ENCODE measurements around the gene IQGAP2.
"Not testable (repeated sequence)": the region's sequence is repeated elsewhere in the genome, so short reads cannot be mapped to it uniquely, and the experiment has no call there.

The IQGAP2 gene

GRCh38 chr5:76514713-76515112, 111.6 kb downstream of the IQGAP2 start:
- no peak for DNase-seq

DNA sequence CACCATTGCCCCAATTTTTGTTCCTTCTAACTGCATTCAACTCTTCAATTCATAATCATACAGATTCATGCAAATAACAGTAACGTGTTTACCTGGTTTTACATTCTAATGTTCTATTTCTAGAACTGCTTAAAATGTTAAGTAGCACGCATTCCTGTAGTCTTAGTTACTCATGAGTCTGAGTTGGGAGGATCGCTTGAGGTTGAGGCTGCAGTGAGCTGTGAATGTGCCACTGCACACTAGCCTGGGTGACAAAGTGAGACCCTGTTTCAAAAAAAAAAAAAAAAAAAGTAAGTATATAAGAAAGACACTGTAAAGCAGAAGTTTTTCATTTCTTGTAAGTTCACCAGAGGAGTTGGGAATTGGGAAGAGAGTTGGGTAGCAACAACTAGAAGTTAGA, 114.2 kb downstream of the IQGAP2 start:
- DNase-seq: no peak

- DNase-seq: not testable (repeated sequence)
Measured at GRCh38 chr5:76518246-76518645, 115.2 kb downstream of the IQGAP2 start.

DNA sequence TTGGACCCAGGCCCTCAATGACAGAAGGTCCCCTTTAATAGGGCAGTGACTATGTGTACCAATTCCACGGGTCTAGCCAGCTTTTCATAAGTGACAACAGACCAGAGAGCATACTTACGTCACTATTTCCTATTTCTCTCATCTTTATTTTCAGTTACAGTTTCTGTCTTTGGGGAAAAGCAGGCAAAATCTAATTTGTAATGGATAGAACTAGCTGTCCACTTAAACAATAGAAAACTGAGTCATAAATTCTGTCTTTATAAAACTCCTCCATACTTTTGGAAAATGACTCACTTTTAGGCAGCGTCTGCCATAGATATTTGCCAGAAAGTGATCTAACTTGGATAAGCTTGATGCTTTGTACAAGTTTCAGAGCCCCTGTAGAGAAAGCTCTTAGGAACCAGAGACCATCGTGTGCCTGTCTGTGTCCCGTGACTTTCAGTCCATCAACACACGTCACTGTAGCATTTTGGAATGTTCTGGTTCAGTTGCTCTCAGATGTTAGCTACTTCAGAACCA, 118.2 kb downstream of the IQGAP2 start:
- no peak for DNase-seq

GRCh38 chr5:76522103-76522935, 119.2 kb downstream of the IQGAP2 start:
- DNase-seq: peak; percentile 83

GRCh38 chr5:76524101-76524835, 121.2 kb downstream of the IQGAP2 start:
- DNase-seq: no peak

DNA sequence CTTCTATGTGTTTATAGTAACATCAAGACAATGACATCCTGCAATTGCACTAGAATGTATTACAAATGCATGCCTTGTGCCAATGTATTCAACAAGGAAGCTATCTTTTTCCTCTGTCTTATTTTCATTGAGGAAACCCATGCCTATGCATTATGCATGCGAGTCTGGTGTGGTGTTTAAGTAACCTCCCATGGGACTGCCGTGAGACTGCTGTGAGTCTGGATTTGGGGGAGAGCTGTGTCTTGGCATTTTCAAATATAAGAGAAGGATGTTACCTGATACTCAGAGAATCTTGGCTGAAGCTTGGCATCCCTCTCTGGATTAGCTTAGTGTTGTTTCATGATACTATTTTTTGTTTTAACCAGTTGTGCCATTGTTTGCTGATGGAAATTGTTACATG, 121.8 kb downstream of the IQGAP2 start:
- DNase-seq: no peak

- no peak for DNase-seq
Measured at GRCh38 chr5:76525956-76526355, 122.9 kb downstream of the IQGAP2 start.

GRCh38 chr5:76526950-76527583, 124.0 kb downstream of the IQGAP2 start:
- no peak for DNase-seq

GRCh38 chr5:76527685-76528161, 124.6 kb downstream of the IQGAP2 start:
- peak; percentile 9 for DNase-seq

GRCh38 chr5:76528547-76529331, 125.7 kb downstream of the IQGAP2 start:
- DNase-seq: no peak

- no peak for DNase-seq
Measured at GRCh38 chr5:76529464-76530344, 126.6 kb downstream of the IQGAP2 start.

DNA sequence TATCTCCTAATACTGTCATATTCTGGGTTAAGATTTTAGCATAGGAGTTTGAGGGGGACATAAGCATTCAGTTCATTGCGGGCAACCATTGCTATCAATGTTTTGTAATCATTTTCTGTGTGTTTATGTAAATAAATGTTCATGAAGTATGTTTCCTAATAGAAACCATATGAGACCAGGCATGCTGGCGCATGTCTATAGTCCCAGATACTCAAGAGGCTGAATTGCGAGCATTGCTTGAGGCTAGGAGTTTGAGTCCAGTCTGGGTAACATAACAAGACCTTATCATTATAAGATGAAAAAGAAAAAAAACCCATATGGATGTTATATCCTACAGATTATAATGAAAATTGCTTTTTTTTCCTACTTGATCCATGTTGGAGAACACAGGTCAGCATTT, 129.0 kb downstream of the IQGAP2 start:
- no peak for DNase-seq

DNA sequence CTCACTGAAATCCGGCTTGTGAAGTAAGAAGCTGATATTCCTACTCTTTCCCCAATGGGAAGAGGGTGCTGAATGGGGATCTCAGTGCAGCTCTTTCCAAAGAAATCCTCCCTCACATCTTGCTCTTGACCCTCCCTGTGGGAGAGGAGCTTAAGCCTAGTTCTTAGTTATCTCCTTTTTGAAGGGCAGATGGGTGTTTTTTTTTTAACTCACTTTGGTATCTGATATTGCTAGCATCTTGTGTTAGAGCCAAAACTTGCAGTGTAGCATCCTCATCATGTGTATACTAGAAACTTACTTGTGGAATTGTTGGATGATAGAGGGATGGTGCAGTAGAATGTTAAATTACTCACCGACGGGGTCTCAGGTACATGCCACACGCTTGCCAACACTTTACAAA, 129.9 kb downstream of the IQGAP2 start:
- DNase-seq: no peak

- DNase-seq: no peak
Measured at GRCh38 chr5:76535577-76535976, 132.5 kb downstream of the IQGAP2 start.

- no peak for DNase-seq
Measured at GRCh38 chr5:76537073-76537543, 134.0 kb downstream of the IQGAP2 start.

DNA sequence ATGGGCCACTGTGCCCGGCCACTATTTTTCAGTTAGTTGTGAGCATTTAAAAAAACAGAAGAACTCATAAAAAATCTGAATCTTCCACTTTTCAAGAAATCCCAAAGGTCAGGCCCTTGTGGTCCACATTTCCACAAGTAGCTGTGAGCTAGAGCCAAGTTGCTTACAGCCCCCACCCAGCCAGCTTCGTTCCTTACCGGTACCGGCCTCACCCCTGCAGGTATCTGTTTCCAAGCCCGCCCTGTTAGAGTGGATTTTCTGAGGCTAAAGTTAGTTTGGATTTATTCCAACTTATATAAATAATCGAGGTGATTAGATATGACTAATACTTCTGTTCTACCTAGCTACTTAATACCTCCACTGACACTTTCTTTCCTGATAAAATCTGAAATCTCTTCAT, 139.2 kb downstream of the IQGAP2 start:
- DNase-seq: no peak

DNA sequence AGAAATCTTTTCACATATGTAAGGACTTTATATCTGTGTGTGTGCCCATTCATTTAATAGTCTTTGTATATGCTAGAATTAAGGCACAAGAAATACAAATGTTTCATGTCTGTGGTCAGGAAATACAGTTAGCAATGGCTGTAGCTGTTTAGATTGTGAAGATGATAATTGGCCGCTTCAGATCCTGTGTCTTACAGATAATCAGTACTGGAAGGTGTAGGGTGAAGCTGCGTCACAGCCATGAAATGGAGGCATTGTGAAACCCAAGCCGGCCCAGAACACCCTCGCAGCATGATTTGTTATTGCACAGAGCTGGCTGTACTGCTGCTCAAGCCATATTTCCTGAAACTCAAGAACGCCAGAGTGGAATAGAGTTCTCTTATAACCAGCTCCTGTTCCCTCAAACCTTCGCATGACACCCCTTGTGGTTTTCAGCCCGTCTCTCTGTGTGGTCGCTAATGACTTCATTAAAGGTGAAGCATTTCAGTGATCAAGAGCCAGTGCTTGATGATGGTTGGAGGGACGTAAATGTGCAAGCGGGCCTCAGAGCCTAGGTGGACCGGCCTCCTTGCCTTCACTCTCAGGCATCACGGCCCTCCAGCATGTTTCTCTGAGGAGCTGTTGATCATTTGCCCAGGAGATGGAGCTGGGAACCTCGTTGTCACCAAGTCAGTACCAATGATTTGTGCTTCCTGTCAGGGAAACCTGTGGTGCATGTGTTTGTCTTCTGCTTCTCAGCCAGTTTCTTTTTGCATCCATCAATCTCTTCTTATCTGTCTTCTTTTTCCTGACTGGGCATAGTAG, 140.0 kb downstream of the IQGAP2 start:
- DNase-seq: no peak

GRCh38 chr5:76544268-76544926, 141.3 kb downstream of the IQGAP2 start:
- DNase-seq: peak; percentile 83

- no peak for DNase-seq
Measured at GRCh38 chr5:76545184-76545583, 142.1 kb downstream of the IQGAP2 start.
